Fibroblast of lung (primary cell): ENCODE data around the gene TLL1. TPM values are rescaled to one million over a fixed set of nuclear protein-coding genes. Genes with fewer than 3 reads are reported as not detected.

Experiments
- DNase-seq, 2 donors: peaks; one replicate each; pipeline versions ENCODE4 v3.0.0 to v3.0.0-alpha.2; 2010; ENCODE audit warnings: low read depth in 2 of 2
- H2AFZ ChIP-seq: 2 replicates; pipeline ENCODE4 v1.5.1; 2012; ENCODE audit warnings: low read length, control low read depth, inconsistent platforms
- H3K27ac ChIP-seq: 2 replicates; pipeline ENCODE4 v1.5.1; 2011; ENCODE audit warnings: low read length, control low read depth; ENCODE audit not compliant: insufficient read depth
- H3K27me3 ChIP-seq: 2 replicates; pipeline ENCODE4 v1.5.1; 2011; ENCODE audit warnings: mild to moderate bottlenecking, low read length; ENCODE audit not compliant: control insufficient read depth, insufficient read depth
- H3K36me3 ChIP-seq: 2 replicates; pipeline ENCODE4 v1.5.1; 2011; ENCODE audit warnings: low read length; ENCODE audit not compliant: control insufficient read depth, insufficient read depth
- H3K4me1 ChIP-seq: 2 replicates; pipeline ENCODE4 v1.5.1; 2011; ENCODE audit warnings: low read length; ENCODE audit not compliant: control insufficient read depth, insufficient read depth; ENCODE audit errors: extremely low read depth
- H3K4me2 ChIP-seq: 2 replicates; pipeline ENCODE4 v1.5.1; 2011; ENCODE audit warnings: low read length, control low read depth; ENCODE audit not compliant: insufficient read depth; ENCODE audit errors: extremely low read depth
- H3K4me3 ChIP-seq, 4 experiments: fragments of 200-600 bp in 1 of 4; sonication (generic) in 1 of 4; replicated peaks in 1 of 4; 2 replicates each; pipeline ENCODE4 v1.5.1; 2011 to 2016; ENCODE audit warnings: low read length in 4 of 4, low read depth in 3 of 4, mild to moderate bottlenecking in 3 of 4, control low read depth in 2 of 4, inconsistent platforms in 1 of 4, mixed read lengths in 1 of 4; ENCODE audit not compliant: insufficient read depth in 1 of 4; ENCODE audit errors: control extremely low read depth in 1 of 4
- H3K79me2 ChIP-seq: 2 replicates; pipeline ENCODE4 v1.5.1; 2012; ENCODE audit warnings: mild to moderate bottlenecking, low read length, inconsistent platforms; ENCODE audit not compliant: control insufficient read depth, insufficient read depth
- H3K9ac ChIP-seq: 2 replicates; pipeline ENCODE4 v1.5.1; 2011; ENCODE audit warnings: mild to moderate bottlenecking, low read length, control low read depth; ENCODE audit not compliant: insufficient read depth
- H3K9me3 ChIP-seq: 2 replicates; pipeline ENCODE4 v1.5.1; 2012; ENCODE audit warnings: low read depth, low read length; ENCODE audit not compliant: control insufficient read depth, insufficient read depth
- H4K20me1 ChIP-seq: 2 replicates; pipeline ENCODE4 v1.5.1; 2011; ENCODE audit warnings: low read length; ENCODE audit not compliant: control insufficient read depth, insufficient read depth; ENCODE audit errors: extremely low read depth
- EZH2 ChIP-seq: IDR thresholded peaks from 2 replicates; pipeline ENCODE4 v1.5.1; 2012; ENCODE audit warnings: low read length, control low read depth, mild to moderate bottlenecking; ENCODE audit errors: missing control alignments
- polyA plus RNA-seq, 2 donors: library from polyadenylated mRNA; depleted of rRNA in 1 of 2; stranded (reverse) in 1 of 2; unstranded in 1 of 2; fragments of >200 nt; gene quantifications; 2 replicates each; pipeline ENCODE4 v1.2.1, GENCODE V29; 2011 to 2012; ENCODE audit warnings: missing spikeins in 1 of 2
- total RNA-seq: library from RNA; depleted of rRNA; stranded (reverse); fragments of >200 nt; gene quantifications from 2 replicates; pipeline ENCODE4 v1.2.1, GENCODE V29; 2014
- TF ChIP-seq, protein P1 (sequence below), 2 donors: IDR thresholded peaks in 1 of 2; conservative IDR thresholded peaks in 1 of 2; 1 replicate in 1 of 2; 2 replicates in 1 of 2; pipeline ENCODE4 v1.5.1; 2011 to 2012; ENCODE audit warnings: low read length in 2 of 2, control low read depth in 1 of 2, inconsistent platforms in 1 of 2, low read depth in 1 of 2, mild to moderate bottlenecking in 1 of 2

TLL1 gene
- total and polyA plus RNA-seq, 2 donors (not counting 1 experiment from before 2014, with no cell fraction given): 0.33 to 2.7 TPM

DNA sequence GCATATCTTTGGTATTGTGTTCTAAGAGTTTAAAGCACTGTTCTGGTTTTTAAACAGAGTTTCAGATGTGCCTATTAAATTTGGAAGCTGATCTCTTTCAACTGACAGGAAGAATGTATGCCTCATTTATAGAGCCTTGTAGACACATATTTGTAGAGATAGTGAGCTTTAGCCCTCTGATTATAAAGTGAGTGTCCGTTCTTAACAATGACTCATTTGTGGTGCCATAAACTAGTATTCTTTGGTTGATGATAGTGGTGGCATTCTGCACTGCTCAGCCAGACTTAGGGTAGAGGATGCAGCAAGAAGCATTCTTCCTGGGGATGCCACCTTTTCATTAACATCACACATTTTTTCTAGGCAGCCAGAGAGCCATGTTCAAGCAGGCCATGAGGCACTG is 121.7 kb downstream of the TLL1 start:
- H3K4me2 ChIP-seq: no peak overlapping the region
- no peaks in the 10 kb centered on the region for H3K4me1 ChIP-seq
- DNase-seq: peak in 1 of 2 donors; percentile 42
- H3K27ac ChIP-seq: no peak overlapping the region
- H3K9me3 ChIP-seq: no peaks in the 10 kb centered on the region
- no peaks in the 10 kb centered on the region for H3K79me2 ChIP-seq
- no peak overlapping the region for H3K9ac ChIP-seq
- no peak overlapping the region for H3K4me3 ChIP-seq
- H2AFZ ChIP-seq: no peak overlapping the region
- TF ChIP-seq, protein P1, sequence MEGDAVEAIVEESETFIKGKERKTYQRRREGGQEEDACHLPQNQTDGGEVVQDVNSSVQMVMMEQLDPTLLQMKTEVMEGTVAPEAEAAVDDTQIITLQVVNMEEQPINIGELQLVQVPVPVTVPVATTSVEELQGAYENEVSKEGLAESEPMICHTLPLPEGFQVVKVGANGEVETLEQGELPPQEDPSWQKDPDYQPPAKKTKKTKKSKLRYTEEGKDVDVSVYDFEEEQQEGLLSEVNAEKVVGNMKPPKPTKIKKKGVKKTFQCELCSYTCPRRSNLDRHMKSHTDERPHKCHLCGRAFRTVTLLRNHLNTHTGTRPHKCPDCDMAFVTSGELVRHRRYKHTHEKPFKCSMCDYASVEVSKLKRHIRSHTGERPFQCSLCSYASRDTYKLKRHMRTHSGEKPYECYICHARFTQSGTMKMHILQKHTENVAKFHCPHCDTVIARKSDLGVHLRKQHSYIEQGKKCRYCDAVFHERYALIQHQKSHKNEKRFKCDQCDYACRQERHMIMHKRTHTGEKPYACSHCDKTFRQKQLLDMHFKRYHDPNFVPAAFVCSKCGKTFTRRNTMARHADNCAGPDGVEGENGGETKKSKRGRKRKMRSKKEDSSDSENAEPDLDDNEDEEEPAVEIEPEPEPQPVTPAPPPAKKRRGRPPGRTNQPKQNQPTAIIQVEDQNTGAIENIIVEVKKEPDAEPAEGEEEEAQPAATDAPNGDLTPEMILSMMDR (conservative IDR thresholded peaks at IDR 0.05 in 1 of 2, IDR thresholded peaks at IDR 0.05 in 1 of 2; ENCODE audit: low read depth in 1 of 2, low read length in 2 of 2): no peak
- no peak for TF ChIP-seq EZH2
- no peaks in the 10 kb centered on the region for H3K27me3 ChIP-seq
- no peaks in the 10 kb centered on the region for H4K20me1 ChIP-seq
- H3K36me3 ChIP-seq: no peaks in the 10 kb centered on the region

DNA sequence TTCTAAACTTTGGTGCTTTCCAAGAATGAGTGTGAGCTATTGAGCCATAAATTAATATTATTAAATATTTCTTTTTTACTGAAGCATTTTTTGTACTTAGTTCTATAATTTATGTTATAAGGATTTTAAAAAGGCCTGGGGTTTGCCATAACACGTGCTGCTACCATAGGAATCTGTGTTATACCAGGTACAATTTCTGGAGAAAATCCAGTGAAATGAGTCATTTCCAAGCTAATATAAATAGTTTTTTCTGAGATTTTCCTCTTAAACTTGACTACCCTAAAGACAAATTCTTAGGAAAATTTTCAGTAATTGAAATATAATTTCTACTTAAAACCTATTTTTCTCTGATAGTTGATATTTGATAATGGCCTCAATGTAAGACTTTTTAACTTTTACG is 130.8 kb downstream of the TLL1 start:
- no peaks in the 10 kb centered on the region for H3K9me3 ChIP-seq
- DNase-seq: peak in 1 of 2 donors; percentile 8
- no peak overlapping the region for H3K4me2 ChIP-seq
- no peak overlapping the region for H2AFZ ChIP-seq
- H3K36me3 ChIP-seq: no peaks in the 10 kb centered on the region
- H3K4me3 ChIP-seq: no peak overlapping the region
- TF ChIP-seq, protein P1 (conservative IDR thresholded peaks at IDR 0.05 in 1 of 2, IDR thresholded peaks at IDR 0.05 in 1 of 2; ENCODE audit: low read depth in 1 of 2, low read length in 2 of 2): no peak
- no peak for TF ChIP-seq EZH2
- H4K20me1 ChIP-seq: no peaks in the 10 kb centered on the region
- no peaks in the 10 kb centered on the region for H3K4me1 ChIP-seq
- H3K9ac ChIP-seq: no peak overlapping the region
- H3K27me3 ChIP-seq: no peaks in the 10 kb centered on the region
- H3K27ac ChIP-seq: no peak overlapping the region
- no peaks in the 10 kb centered on the region for H3K79me2 ChIP-seq

DNA sequence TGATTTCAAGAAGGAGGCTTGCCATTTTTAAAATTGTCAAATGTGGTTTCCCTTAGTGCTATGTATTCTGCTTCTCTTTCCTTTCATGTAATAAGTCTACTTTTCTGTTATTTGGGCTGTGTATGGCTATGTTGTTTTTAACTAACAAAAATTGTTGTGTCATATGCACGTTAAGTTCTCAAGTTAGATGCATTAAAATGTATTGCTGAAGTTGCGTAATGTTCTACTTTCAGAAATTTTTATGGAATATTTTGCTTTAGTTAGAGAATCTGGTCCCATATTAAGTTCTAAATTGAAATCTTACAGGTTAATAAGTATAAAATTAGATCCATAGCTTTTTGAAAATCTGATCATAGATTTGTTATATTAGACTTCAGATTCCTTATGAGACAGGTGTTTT is 133.2 kb downstream of the TLL1 start:
- Histone ChIP-seq H3K27me3 (no peaks in the 10 kb centered on the region), H3K9ac (no peak overlapping the region), H3K36me3 (no peaks in the 10 kb centered on the region), H3K4me2 (no peak overlapping the region), H3K4me1 (no peaks in the 10 kb centered on the region), H3K27ac (no peak overlapping the region), H3K9me3 (no peaks in the 10 kb centered on the region), H3K4me3 (no peak overlapping the region), H3K79me2 (no peaks in the 10 kb centered on the region), H4K20me1 (no peaks in the 10 kb centered on the region), H2AFZ (no peak overlapping the region)
- no peak for TF ChIP-seq EZH2
- TF ChIP-seq, protein P1 (conservative IDR thresholded peaks at IDR 0.05 in 1 of 2, IDR thresholded peaks at IDR 0.05 in 1 of 2; ENCODE audit: low read depth in 1 of 2, low read length in 2 of 2): no peak
- no peak for DNase-seq
